K562 (cell line): ENCODE results near the gene BICD1. TPM values are rescaled to one million over a fixed set of nuclear protein-coding genes. Genes with fewer than 3 reads are reported as not detected.

Source experiments
- ATAC-seq: fragments of 200-7000 bp; cut with Tn5 transposase; 3 replicates; pipeline ENCODE4 v1.9.1; 2020; ENCODE audit warnings: moderate library complexity
- BruUV-seq: library from RNA; stranded (reverse); fragments of 400-500 nt; replicated peaks from 2 replicates; lab custom pipeline; 2021; lab: Mats Ljungman, UMichigan
- CTCF ChIA-PET: fragments of 300-600 bp; formaldehyde crosslinking; extraction: SDS; loops from one replicate; lab custom pipeline; 2021; ENCODE audit warnings: low intra/inter-chr PET ratio; lab: Yijun Ruan, JAX
- POLR2A ChIA-PET: fragments of 300-600, 350-650 bp; sonication (Branson Sonifier 250); formaldehyde crosslinking; extraction: SDS; loops from one replicate; lab custom pipeline; 2021; ENCODE audit warnings: antibody characterized with exemption, inconsistent platforms; lab: Yijun Ruan, JAX
- DNase-seq, 4 experiments: peaks; one replicate each; pipeline versions ENCODE4 v3.0.0 to v3.0.0-alpha.2; 2011 to 2018; ENCODE audit warnings: low spot score in 3 of 4, mixed read lengths in 3 of 4; ENCODE audit errors: extremely low read depth in 1 of 4
- FAIRE-seq: peaks from 2 replicates; lab custom pipeline; 2011; peaks lifted over from hg19 to GRCh38; lab: Jason Lieb, UNC
- H2AFZ ChIP-seq: 2 replicates; pipeline ENCODE4 v1.6.0; 2011; ENCODE audit warnings: low read depth, low read length, control low read depth, inconsistent platforms
- H3K27ac ChIP-seq: fragments of 200-600 bp; 3 replicates; pipeline ENCODE4 v1.8.0; 2011; ENCODE audit warnings: low read depth, mild to moderate bottlenecking, control low read depth, inconsistent platforms, low read length, moderate library complexity, mixed read lengths; ENCODE audit errors: extremely low read depth
- H3K27me3 ChIP-seq, 2 experiments: fragments of 300-600 bp in 1 of 2; 2 replicates in 1 of 2; 3 replicates in 1 of 2; pipeline versions ENCODE4 v1.6.0 to v1.8.0; 2011; ENCODE audit warnings: inconsistent platforms in 2 of 2, low read length in 2 of 2, mild to moderate bottlenecking in 1 of 2, mixed read lengths in 1 of 2, moderate library complexity in 1 of 2; ENCODE audit not compliant: control insufficient read depth in 2 of 2, insufficient read depth in 2 of 2
- H3K36me3 ChIP-seq: fragments of 300-600 bp; 3 replicates; pipeline ENCODE4 v1.8.0; 2011; ENCODE audit warnings: mild to moderate bottlenecking, low read length, inconsistent platforms; ENCODE audit not compliant: control insufficient read depth, insufficient read depth
- H3K4me1 ChIP-seq, 2 experiments: fragments of 200-600 bp in 1 of 2; replicated peaks in 1 of 2; 2 replicates in 1 of 2; 3 replicates in 1 of 2; pipeline versions ENCODE4 v1.5.1 to v1.8.0; 2011; ENCODE audit warnings: inconsistent platforms in 2 of 2, low read length in 2 of 2, mild to moderate bottlenecking in 1 of 2, mixed read lengths in 1 of 2, moderate library complexity in 1 of 2; ENCODE audit not compliant: control insufficient read depth in 2 of 2, insufficient read depth in 2 of 2
- H3K4me2 ChIP-seq: 2 replicates; pipeline ENCODE4 v1.6.1; 2011; ENCODE audit warnings: low read length, control low read depth, inconsistent platforms, mixed read lengths; ENCODE audit not compliant: insufficient read depth
- H3K4me3 ChIP-seq: fragments of 200-600 bp; sonication (generic), shearing (Covaris generic); 2 replicates; pipeline ENCODE4 v1.5.1; 2016; ENCODE audit warnings: control low read depth, inconsistent platforms
- H3K79me2 ChIP-seq: fragments of 200-600 bp; 3 replicates; pipeline ENCODE4 v1.8.0; 2011; ENCODE audit warnings: low read length, inconsistent platforms; ENCODE audit not compliant: control insufficient read depth, insufficient read depth
- H3K9ac ChIP-seq, 2 experiments: 2 replicates each; pipeline versions ENCODE4 v1.6.0 to v1.6.1; 2011; ENCODE audit warnings: low read depth in 2 of 2, low read length in 2 of 2, control low read depth in 1 of 2, inconsistent platforms in 1 of 2, mild to moderate bottlenecking in 1 of 2, mixed read lengths in 1 of 2; ENCODE audit not compliant: insufficient read depth in 1 of 2
- H3K9me1 ChIP-seq: one replicate; pipeline ENCODE4 v1.6.0; 2011; ENCODE audit warnings: inconsistent platforms, mild to moderate bottlenecking, low read length, moderate library complexity; ENCODE audit not compliant: control insufficient read depth, insufficient read depth
- H3K9me3 ChIP-seq: replicated peaks from 2 replicates; pipeline ENCODE4 v1.5.1; 2011; ENCODE audit warnings: low read depth, low read length, inconsistent platforms; ENCODE audit not compliant: control insufficient read depth, insufficient read depth
- H4K20me1 ChIP-seq: replicated peaks from 2 replicates; pipeline ENCODE4 v1.6.1; 2011; ENCODE audit warnings: low read length, inconsistent platforms, mixed read lengths; ENCODE audit not compliant: control insufficient read depth, insufficient read depth
- ADNP ChIP-seq: fragments of 200-800 bp; sonication (Bioruptor generic); IDR thresholded peaks from 2 replicates; pipeline ENCODE4 v1.6.1; 2016; ENCODE audit warnings: missing genetic modification characterization, missing compliant biosample characterization
- CTCFL ChIP-seq: IDR thresholded peaks from 2 replicates; pipeline ENCODE4 v1.6.1; 2011; ENCODE audit warnings: borderline replicate concordance, low read depth, mild to moderate bottlenecking, moderate library complexity, low read length; ENCODE audit not compliant: insufficient read depth, poor library complexity, severe bottlenecking
- DIDO1 ChIP-seq: fragments of 450-650 bp; IDR thresholded peaks from 2 replicates; pipeline ENCODE4 v1.6.1; 2016; ENCODE audit warnings: low read depth, missing biosample characterization, missing genetic modification characterization
- GABPA ChIP-seq: fragments of 200-800 bp; sonication (Bioruptor generic); conservative IDR thresholded peaks from 2 replicates; pipeline ENCODE4 v1.6.1; 2016; ENCODE audit warnings: low read depth, missing genetic modification characterization, missing compliant biosample characterization
- IRF9 ChIP-seq: fragments of 450-650 bp; IDR thresholded peaks from 2 replicates; pipeline ENCODE4 v1.6.1; 2016; ENCODE audit warnings: missing biosample characterization, missing genetic modification characterization
- MGA ChIP-seq: fragments of 450-650 bp; IDR thresholded peaks from 2 replicates; pipeline ENCODE4 v1.6.1; 2016; ENCODE audit warnings: mild to moderate bottlenecking, moderate library complexity
- PTTG1 ChIP-seq: fragments of 450-650 bp; IDR thresholded peaks from 2 replicates; pipeline ENCODE4 v1.6.1; 2016; ENCODE audit warnings: low read depth, mild to moderate bottlenecking, missing genetic modification characterization, missing compliant biosample characterization
- SUPT5H ChIP-seq: fragments of 450-650 bp; IDR thresholded peaks from 2 replicates; pipeline ENCODE4 v1.6.1; 2016
- WGBS: fragments of 100-300 bp; shearing (Covaris generic); methylation state at CpG from one replicate; pipeline ENCODE4 v1.1.6; 2016; ENCODE audit warnings: low coverage, mixed read lengths; ENCODE audit not compliant: insufficient coverage; ENCODE audit errors: missing lambda C conversion rate; 5-methylcytosine and 5-hydroxymethylcytosine counted together
- in situ Hi-C: fragments of 300-500 bp; cut with MboI; formaldehyde crosslinking; loops from 4 replicates; pipeline ENCODE4 v1.15.0; 2018; ENCODE audit warnings: inconsistent platforms, mixed read lengths
- intact Hi-C: fragments of 100-400 bp; cut with micrococcal nuclease; formaldehyde crosslinking; loops from 2 replicates; pipeline ENCODE4 v1.14.2; 2022
- polyA plus RNA-seq, 8 experiments: library from polyadenylated mRNA; depleted of rRNA in 4 of 8; stranded (reverse) in 5 of 8; unstranded in 3 of 8; fragments of >200 nt; fragmentation: Nextera tagmentation in 2 of 8; fragmentation: Illumina TruSeq in 1 of 8; extraction: Ambion mirVana in 2 of 8; extraction: Trizol in 1 of 8; gene quantifications; 2 replicates each; pipeline versions ENCODE4 v1.2.1 to v1.2.3, GENCODE V29; 2011 to 2014; ENCODE audit warnings: inconsistent platforms in 1 of 8, missing spikeins in 1 of 8
- total RNA-seq, 7 experiments: library from RNA; depleted of rRNA in 6 of 7; stranded (reverse); fragments of >200 nt in 6 of 7; fragmentation: Illumina TruSeq in 2 of 7; extraction: Trizol in 2 of 7; gene quantifications; 2 replicates each; pipeline versions ENCODE4 v1.2.1 to v1.2.3, GENCODE V29; 2011 to 2021; ENCODE audit warnings: low replicate concordance in 1 of 7

Gene BICD1
- total and polyA plus RNA-seq, 9 of the 15 experiments (the other 6 are each of a cell fraction or from before 2014, with no cell fraction given): 3.5 to 21.1 (median 12.5) TPM

GRCh38 chr12:32069731-32070130, 36.9 kb upstream of the BICD1 start:
- Histone ChIP-seq H3K27me3 (no peaks in the 10 kb centered on the region), H3K4me2 (no peak overlapping the region), H3K9ac (no peak overlapping the region), H3K79me2 (no peaks in the 10 kb centered on the region), H3K9me1 (no peaks in the 10 kb centered on the region), H3K4me1 (no peaks in the 10 kb centered on the region), H3K4me3 (no peak overlapping the region), H4K20me1 (no peaks in the 10 kb centered on the region), H3K36me3 (no peaks in the 10 kb centered on the region), H2AFZ (no peak overlapping the region), H3K27ac (no peak overlapping the region), H3K9me3 (no peaks in the 10 kb centered on the region)
- ChIA-PET POLR2A (no interaction called here), CTCF (no interaction called here)
- ATAC-seq (no peak), DNase-seq (no peak), FAIRE-seq (no peak)
- WGBS: 74% methylated on average over 5 of the region's 5 CpGs
- intact Hi-C loops (no loop called here), in situ Hi-C loops (loop anchor here (5.0 kb wide), 1 partner anchor 228 kb away; no protein-coding TSS in a partner anchor)
- no TSS peak for BruUV-seq
- TF ChIP-seq SUPT5H: no peak
- TF ChIP-seq DIDO1: no peak
- no peak for TF ChIP-seq GABPA (tag)
- TF ChIP-seq MGA: no peak
- no peak for TF ChIP-seq CTCFL
- TF ChIP-seq PTTG1: no peak
- no peak for TF ChIP-seq ADNP (tag)
- no peak for TF ChIP-seq IRF9 (tag)
